ENCODE results near the gene AP4M1.

Gene AP4M1

GRCh38 chr7:100082978-100083377, 18.5 kb upstream of the AP4M1 start:
- Histone ChIP-seq H3K4me2 (ENCODE audit: low read depth, low read length) (peak overlapping the region; percentile 57; the same call in 1 of the 2 replicates), H3K4me3 (ENCODE audit: low read length) (no peak overlapping the region), H4K20me1 (ENCODE audit: insufficient read depth, low read length) (no peaks in the 10 kb centered on the region)

DNA sequence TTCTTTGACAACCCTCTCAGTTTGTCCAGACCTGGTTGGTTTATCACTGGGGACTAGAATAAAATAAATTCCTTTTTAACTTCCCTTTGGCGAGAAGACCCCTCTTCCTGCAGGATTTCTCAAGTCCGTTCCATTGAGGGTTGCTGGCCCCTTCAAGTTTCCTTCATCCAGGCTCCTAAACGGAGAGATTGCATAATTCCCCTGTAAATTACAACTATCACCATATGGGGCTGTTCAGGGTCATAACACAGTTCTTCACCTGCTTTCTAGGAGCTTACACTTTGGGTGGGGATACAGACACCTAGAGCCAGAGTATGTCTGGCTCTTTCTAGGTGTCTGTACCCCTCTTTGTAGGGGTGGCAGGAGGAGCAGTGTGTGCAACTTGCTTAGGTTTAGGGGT, 15.9 kb upstream of the AP4M1 start:
- Histone ChIP-seq H2AFZ (ENCODE audit: low read length) (no peak overlapping the region), H3K9ac (ENCODE audit: low read length) (no peak overlapping the region), H3K36me3 (replicated peaks; ENCODE audit: insufficient read depth, low read length) (no peaks in the 10 kb centered on the region), H4K20me1 (ENCODE audit: insufficient read depth, low read length) (no peaks in the 10 kb centered on the region), H3K9me3 (replicated peaks; ENCODE audit: insufficient read depth, low read length) (no peaks in the 10 kb centered on the region), H3K27me3 (replicated peaks; ENCODE audit: insufficient read depth, low read length) (no peaks in the 10 kb centered on the region), H3K4me2 (ENCODE audit: low read depth, low read length) (no peak overlapping the region), H3F3A (ENCODE audit: insufficient read depth, low read length) (peaks cover 18% of the 10 kb centered on the region), H3K4me3 (ENCODE audit: low read length) (no peak overlapping the region), H3K9me2 (replicated peaks; ENCODE audit: insufficient read depth, low read length) (no peaks in the 10 kb centered on the region), H3K79me2 (ENCODE audit: low read length) (peaks cover 30% of the 10 kb centered on the region), H3K4me1 (ENCODE audit: low read length) (peaks cover 14% of the 10 kb centered on the region), H3K27ac (ENCODE audit: low read length) (no peak overlapping the region)
- DNase-seq: no peak
- TF ChIP-seq EZH2 (optimal IDR thresholded peaks at IDR 0.05; ENCODE audit: low read depth, low read length): no peak
- no peak for TF ChIP-seq EZH2phosphoT487 (IDR thresholded peaks at IDR 0.05; ENCODE audit: low read length)
- TF ChIP-seq CTCF (IDR thresholded peaks at IDR 0.05; ENCODE audit: low read length): no peak

More at GRCh38 chr7:100082978-100083377, 18.5 kb upstream of the AP4M1 start:
- no peak for DNase-seq
- H3K9ac ChIP-seq (ENCODE audit: low read length): 0 out of 2 replicates have a peak overlapping the region, but pooled peaks have one; percentile 19
- H3K27ac ChIP-seq (ENCODE audit: low read length): peak overlapping the region; percentile 93; the same call in 1 of the 2 replicates
- 0 out of 2 replicates have a peak, but pooled peaks cover 5% of the 10 kb centered on the region for H3K36me3 ChIP-seq (replicated peaks; ENCODE audit: insufficient read depth, low read length)
- peak overlapping the region; percentile 27; the same call in 1 of the 2 replicates for H2AFZ ChIP-seq (ENCODE audit: low read length)
- no peaks in the 10 kb centered on the region for H3K9me3 ChIP-seq (replicated peaks; ENCODE audit: insufficient read depth, low read length)
- peaks cover 14% of the 10 kb centered on the region for H3F3A ChIP-seq (ENCODE audit: insufficient read depth, low read length)
- no peaks in the 10 kb centered on the region for H3K27me3 ChIP-seq (replicated peaks; ENCODE audit: insufficient read depth, low read length)
- peaks cover 11% of the 10 kb centered on the region for H3K4me1 ChIP-seq (ENCODE audit: low read length)
- peaks cover 34% of the 10 kb centered on the region for H3K79me2 ChIP-seq (ENCODE audit: low read length)
- no peaks in the 10 kb centered on the region for H3K9me2 ChIP-seq (replicated peaks; ENCODE audit: insufficient read depth, low read length)
- TF ChIP-seq EZH2phosphoT487 (IDR thresholded peaks at IDR 0.05; ENCODE audit: low read length) (no peak), CTCF (IDR thresholded peaks at IDR 0.05; ENCODE audit: low read length) (no peak)

GRCh38 chr7:100087055-100087750, 14.2 kb upstream of the AP4M1 start:
- Histone ChIP-seq H2AFZ (ENCODE audit: low read length) (no peak overlapping the region), H3K36me3 (replicated peaks; ENCODE audit: insufficient read depth, low read length) (peaks cover 4% of the 10 kb centered on the region), H3K4me1 (ENCODE audit: low read length) (peaks cover 15% of the 10 kb centered on the region), H3K4me3 (ENCODE audit: low read length) (no peak overlapping the region), H3F3A (ENCODE audit: insufficient read depth, low read length) (peaks cover 30% of the 10 kb centered on the region), H4K20me1 (ENCODE audit: insufficient read depth, low read length) (no peaks in the 10 kb centered on the region), H3K9ac (ENCODE audit: low read length) (no peak overlapping the region), H3K27ac (ENCODE audit: low read length) (no peak overlapping the region), H3K9me2 (replicated peaks; ENCODE audit: insufficient read depth, low read length) (no peaks in the 10 kb centered on the region), H3K9me3 (replicated peaks; ENCODE audit: insufficient read depth, low read length) (no peaks in the 10 kb centered on the region), H3K4me2 (ENCODE audit: low read depth, low read length) (no peak overlapping the region), H3K79me2 (ENCODE audit: low read length) (peaks cover 25% of the 10 kb centered on the region), H3K27me3 (replicated peaks; ENCODE audit: insufficient read depth, low read length) (no peaks in the 10 kb centered on the region)
- DNase-seq: no peak
- no peak for TF ChIP-seq CTCF (IDR thresholded peaks at IDR 0.05; ENCODE audit: low read length)
- TF ChIP-seq EZH2phosphoT487 (IDR thresholded peaks at IDR 0.05; ENCODE audit: low read length): no peak
- TF ChIP-seq EZH2 (optimal IDR thresholded peaks at IDR 0.05; ENCODE audit: low read depth, low read length): no peak

Data from MM.1S (cell line).